A673 (cell line): Measurements from ENCODE around the gene KRTAP6-3. TPM values are rescaled to one million over a fixed set of nuclear protein-coding genes. Genes with fewer than 3 reads are reported as not detected.

Experiments
- BruUV-seq: library from RNA; stranded (reverse); fragments of 400-500 nt; replicated peaks from 2 replicates; lab custom pipeline; 2021; lab: Mats Ljungman, UMichigan
- CTCF ChIA-PET: fragments of 300-600 bp; sonication (Branson Sonifier 250); formaldehyde crosslinking; loops from one replicate; lab custom pipeline; 2022; ENCODE audit warnings: antibody characterized with exemption; lab: Charles Lee
- POLR2A ChIA-PET: fragments of 300-600 bp; sonication (Branson Sonifier 250); formaldehyde crosslinking; loops from one replicate; lab custom pipeline; 2022; ENCODE audit warnings: antibody characterized with exemption; ENCODE audit not compliant: low non-redundant PET; lab: Charles Lee
- DNase-seq: peaks from one replicate; pipeline ENCODE4 v3.0.0-alpha.2; 2015; ENCODE audit warnings: low spot score
- H3K27ac ChIP-seq: fragments of 200-600 bp; sonication (generic); 2 replicates; pipeline ENCODE4 v1.5.1; 2016; ENCODE audit warnings: mixed run types, low read depth, mild to moderate bottlenecking, mixed read lengths, antibody characterized with exemption, low read length; ENCODE audit not compliant: poor library complexity, severe bottlenecking
- H3K27me3 ChIP-seq: fragments of 200-600 bp; sonication (generic); replicated peaks from 2 replicates; pipeline ENCODE4 v1.6.1; 2017; ENCODE audit warnings: mixed run types, low read depth, mild to moderate bottlenecking, mixed read lengths, antibody characterized with exemption, low read length; ENCODE audit not compliant: insufficient read depth, poor library complexity
- H3K36me3 ChIP-seq: fragments of 200-600 bp; sonication (generic); 2 replicates; pipeline ENCODE4 v1.6.1; 2016; ENCODE audit warnings: mixed run types, mild to moderate bottlenecking, mixed read lengths, antibody characterized with exemption, low read length; ENCODE audit not compliant: insufficient read depth, poor library complexity, severe bottlenecking
- H3K4me1 ChIP-seq: fragments of 200-600 bp; sonication (generic); 2 replicates; pipeline ENCODE4 v1.6.1; 2017; ENCODE audit warnings: mixed run types, mild to moderate bottlenecking, mixed read lengths, antibody characterized with exemption, low read length; ENCODE audit not compliant: insufficient read depth, poor library complexity, severe bottlenecking
- H3K4me3 ChIP-seq: fragments of 200-600 bp; sonication (generic); 2 replicates; pipeline ENCODE4 v1.5.1; 2016; ENCODE audit warnings: low read depth, mixed run types, mild to moderate bottlenecking, mixed read lengths, low read length; ENCODE audit not compliant: poor library complexity, severe bottlenecking
- H3K9me3 ChIP-seq: fragments of 200-600 bp; sonication (generic); 2 replicates; pipeline ENCODE4 v1.6.1; 2016; ENCODE audit warnings: mixed run types, low read depth, mild to moderate bottlenecking, mixed read lengths, antibody characterized with exemption, low read length; ENCODE audit not compliant: poor library complexity, severe bottlenecking
- CTCF ChIP-seq: fragments of 300-800, 200-600 bp; sonication (generic); conservative IDR thresholded peaks from 2 replicates; pipeline ENCODE4 v1.5.1; 2017; ENCODE audit warnings: low read depth, mild to moderate bottlenecking, antibody characterized with exemption, low read length, moderate library complexity, mixed read lengths
- EZH2 ChIP-seq: fragments of 200-600 bp; sonication (generic); IDR thresholded peaks from 2 replicates; pipeline ENCODE4 v1.6.1; 2017; ENCODE audit warnings: borderline replicate concordance, low read depth, mild to moderate bottlenecking, mixed read lengths, antibody characterized with exemption, low read length; ENCODE audit not compliant: poor library complexity, severe bottlenecking
- intact Hi-C: fragments of 100-400 bp; cut with micrococcal nuclease; formaldehyde crosslinking; loops from one replicate; pipeline ENCODE4 v1.10.0; 2022; ENCODE audit not compliant: unreplicated experiment
- total RNA-seq: library from RNA; stranded (reverse); gene quantifications from 2 replicates; pipeline ENCODE4 v1.2.3, GENCODE V29; 2021

KRTAP6-3 gene
- total RNA-seq, 1 experiment from 2014 or later: not detected

- Histone ChIP-seq H3K9me3 (peaks cover 7% of the 10 kb centered on the region), H3K4me3 (no peak within 1 kb of the TSS), H3K27ac (no peak within 1 kb of the TSS), H3K27me3 (no peaks in the 10 kb centered on the region), H3K36me3 (no peaks in the 10 kb centered on the region), H3K4me1 (no peaks in the 10 kb centered on the region)
- no peak for DNase-seq
- POLR2A ChIA-PET: no interaction called here
- CTCF ChIA-PET: no interaction called here
- no TSS peak for BruUV-seq
- TF ChIP-seq CTCF: no peak
- TF ChIP-seq EZH2: no peak
- intact Hi-C loops: no loop called here
Measured at GRCh38 chr21:30561264-30561895, 30.9 kb upstream of the KRTAP6-3 start, which contains the start of gene KRTAP19-7. Gene KRTAP19-7 (minus strand): TSS chr21:30561314. CDS start chr21:30561289, 25 bp downstream.

DNA sequence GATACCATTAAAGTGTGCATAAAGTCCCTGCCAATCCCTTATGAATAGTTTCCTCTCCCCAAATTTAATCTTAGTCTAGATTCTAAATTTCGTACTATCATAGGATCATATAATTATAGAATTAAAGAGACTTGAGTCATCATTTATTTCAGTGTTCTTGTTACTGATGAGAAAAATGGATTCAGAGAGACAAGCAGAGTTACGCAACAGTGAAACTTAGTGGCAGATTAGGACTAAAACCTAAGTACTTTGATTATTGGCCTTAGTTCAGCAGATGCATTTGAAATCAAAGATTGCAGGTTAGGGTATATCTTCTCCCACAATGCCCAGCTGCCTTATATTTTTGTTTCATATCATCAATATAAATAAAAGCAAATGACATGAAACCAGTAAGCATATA, 30.3 kb upstream of the KRTAP6-3 start:
- H3K27me3 ChIP-seq: no peaks in the 10 kb centered on the region
- no peak for DNase-seq
- H3K4me3 ChIP-seq: no peak overlapping the region
- H3K36me3 ChIP-seq: no peaks in the 10 kb centered on the region
- no peaks in the 10 kb centered on the region for H3K4me1 ChIP-seq
- BruUV-seq: no TSS peak
- H3K27ac ChIP-seq: no peak overlapping the region
- TF ChIP-seq CTCF (no peak), EZH2 (no peak)
- ChIA-PET POLR2A (no interaction called here), CTCF (no interaction called here)
- intact Hi-C loops: no loop called here
- H3K9me3 ChIP-seq: peaks cover 7% of the 10 kb centered on the region

DNA sequence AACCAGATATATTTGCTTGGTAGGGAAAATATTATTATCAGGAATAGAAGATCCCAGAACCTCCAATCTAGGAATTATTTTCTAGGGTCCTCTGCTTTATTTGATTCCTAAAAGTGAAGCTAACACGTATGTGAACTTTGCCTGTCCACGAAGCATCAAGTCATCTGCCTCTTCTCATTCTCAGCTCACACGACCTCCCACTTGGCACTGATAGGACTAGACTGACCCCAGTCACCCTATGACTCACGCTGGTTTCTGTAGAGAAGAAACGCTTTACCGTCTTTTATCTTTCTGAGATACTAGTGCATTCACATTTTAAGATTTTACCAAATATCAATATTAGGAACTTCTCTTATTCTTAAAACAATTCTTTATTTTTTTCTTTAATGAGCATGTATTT, 29.2 kb upstream of the KRTAP6-3 start:
- ChIA-PET CTCF (no interaction called here), POLR2A (no interaction called here)
- H3K27me3 ChIP-seq: no peaks in the 10 kb centered on the region
- no TSS peak for BruUV-seq
- H3K4me1 ChIP-seq: no peaks in the 10 kb centered on the region
- H3K27ac ChIP-seq: no peak overlapping the region
- DNase-seq: no peak
- TF ChIP-seq EZH2 (no peak), CTCF (no peak)
- peaks cover 7% of the 10 kb centered on the region for H3K9me3 ChIP-seq
- intact Hi-C loops: no loop called here
- H3K36me3 ChIP-seq: no peaks in the 10 kb centered on the region
- no peak overlapping the region for H3K4me3 ChIP-seq
